ENCODE results near the gene SPAG8.
A peak's percentile ranks its signal among the peaks of the same experiment; 100 is the strongest.

Gene SPAG8

GRCh38 chr9:35811381-35812024 lies 559 bp downstream of the SPAG8 start:
- DNase-seq (ENCODE audit: low read depth in 2 of 2, low spot score in 1 of 2), result no peak

DNA sequence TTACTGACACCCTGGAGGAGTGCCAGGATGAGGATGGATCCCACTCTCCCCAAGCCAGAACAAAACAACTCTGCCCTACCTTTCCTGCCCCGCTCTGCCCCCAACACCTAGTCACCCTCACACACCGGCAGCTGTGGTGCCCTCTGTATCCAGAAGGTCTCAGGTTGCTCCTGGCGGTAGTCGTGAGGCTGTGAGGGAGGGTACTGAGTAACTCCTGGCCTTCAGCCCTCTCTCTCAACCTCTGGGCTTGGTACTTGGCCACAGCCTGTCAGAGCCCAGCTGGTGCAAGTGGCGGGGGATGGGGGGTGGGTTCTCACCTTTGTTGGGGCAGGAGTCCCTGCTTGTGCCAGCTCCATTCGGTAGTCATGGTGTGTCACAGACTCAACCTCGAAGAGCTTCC lies 1.9 kb downstream of the SPAG8 start:
- no peak for DNase-seq (ENCODE audit: low read depth in 2 of 2, low spot score in 1 of 2)

DNA sequence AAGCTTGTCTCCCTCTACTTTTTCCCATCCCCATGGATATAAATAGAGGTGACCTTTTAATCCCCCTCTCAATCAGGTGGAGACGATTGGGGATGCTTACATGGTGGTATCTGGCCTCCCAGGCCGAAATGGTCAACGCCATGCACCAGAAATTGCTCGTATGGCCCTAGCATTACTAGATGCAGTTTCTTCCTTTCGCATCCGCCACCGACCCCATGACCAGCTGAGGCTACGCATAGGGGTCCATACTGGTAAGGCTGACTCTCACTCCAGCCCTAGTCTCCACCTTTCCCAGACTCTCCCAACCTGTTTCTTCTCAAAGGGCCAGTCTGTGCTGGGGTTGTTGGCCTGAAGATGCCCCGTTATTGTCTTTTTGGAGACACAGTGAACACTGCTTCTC lies 3.6 kb downstream of the SPAG8 start:
- DNase-seq (ENCODE audit: low read depth in 2 of 2, low spot score in 1 of 2), result no peak

- no peak for DNase-seq (ENCODE audit: low read depth in 2 of 2, low spot score in 1 of 2)
Measured at GRCh38 chr9:35806101-35806500, 6.0 kb downstream of the SPAG8 start.

DNA sequence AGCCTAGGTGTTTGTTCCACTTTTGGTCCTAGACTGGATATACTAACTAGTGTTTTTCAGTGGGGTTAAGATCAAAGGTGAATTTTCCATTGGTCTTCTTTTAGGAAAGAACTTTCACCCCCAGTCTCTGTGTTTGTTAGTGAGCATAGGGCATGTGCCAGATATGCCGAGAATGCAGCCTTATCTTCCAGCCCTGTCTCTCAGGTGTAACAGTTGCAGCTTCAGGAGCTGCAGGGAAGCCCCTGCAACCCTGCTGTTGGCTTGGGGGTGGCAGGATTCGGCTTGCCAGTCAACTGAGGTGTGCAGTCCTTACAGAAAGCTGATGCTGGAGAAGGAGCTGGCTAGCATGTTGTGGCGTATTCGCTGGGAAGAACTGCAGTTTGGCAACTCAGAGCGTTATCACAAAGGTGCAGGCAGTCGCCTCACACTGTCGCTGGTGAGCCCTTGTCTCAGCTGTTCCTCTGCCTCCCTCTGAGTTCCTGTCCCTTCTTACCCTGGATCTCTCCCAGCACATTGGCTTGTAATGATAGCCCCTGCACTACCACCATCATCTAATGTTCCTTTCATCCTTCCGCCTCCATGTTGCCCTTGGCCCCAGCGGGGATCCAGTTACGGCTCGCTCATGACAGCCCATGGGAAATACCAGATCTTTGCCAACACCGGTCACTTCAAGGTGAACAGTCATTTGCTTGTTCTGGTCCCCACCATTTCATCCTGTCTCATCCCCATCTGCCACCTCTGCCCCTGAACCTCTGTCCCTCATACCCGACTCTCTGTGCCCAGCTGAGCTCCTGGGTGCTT lies 10.5 kb downstream of the SPAG8 start:
- no peak for DNase-seq (ENCODE audit: low read depth in 2 of 2, low spot score in 1 of 2)

GRCh38 chr9:35800530-35800929 lies 11.5 kb downstream of the SPAG8 start:
- DNase-seq (ENCODE audit: low read depth in 2 of 2, low spot score in 1 of 2), result no peak

- DNase-seq (ENCODE audit: low read depth in 2 of 2, low spot score in 1 of 2), result peak in 1 of 2 donors; percentile 14
Measured at GRCh38 chr9:35798658-35799374, 13.2 kb downstream of the SPAG8 start.

- DNase-seq (ENCODE audit: low read depth in 2 of 2, low spot score in 1 of 2), result no peak
Measured at GRCh38 chr9:35797311-35798109, 14.6 kb downstream of the SPAG8 start.

GRCh38 chr9:35795695-35796094 lies 16.4 kb downstream of the SPAG8 start:
- no peak for DNase-seq (ENCODE audit: low read depth in 2 of 2, low spot score in 1 of 2)

- no peak for DNase-seq (ENCODE audit: low read depth in 2 of 2, low spot score in 1 of 2)
Measured at GRCh38 chr9:35793461-35793860, 18.6 kb downstream of the SPAG8 start.

DNA sequence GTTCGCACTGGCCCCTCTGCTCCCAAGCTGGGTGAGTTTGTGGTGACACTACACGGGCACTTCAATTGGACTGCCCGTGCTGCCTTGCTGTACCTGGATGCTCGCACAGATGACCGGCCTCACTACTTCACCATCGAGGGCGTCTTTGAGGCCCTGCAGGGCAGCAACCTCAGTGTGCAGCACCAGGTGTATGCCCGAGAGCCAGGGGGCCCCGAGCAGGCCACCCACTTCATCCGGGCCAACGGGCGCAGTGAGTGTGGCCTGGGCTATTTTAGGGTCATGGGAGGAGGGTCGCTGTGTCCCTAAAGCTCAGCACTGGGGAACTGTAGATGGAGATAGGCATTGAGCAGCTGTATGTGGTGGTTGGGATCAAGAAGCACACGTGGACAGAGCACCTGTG lies 19.2 kb downstream of the SPAG8 start:
- no peak for DNase-seq (ENCODE audit: low read depth in 2 of 2, low spot score in 1 of 2)

DNA sequence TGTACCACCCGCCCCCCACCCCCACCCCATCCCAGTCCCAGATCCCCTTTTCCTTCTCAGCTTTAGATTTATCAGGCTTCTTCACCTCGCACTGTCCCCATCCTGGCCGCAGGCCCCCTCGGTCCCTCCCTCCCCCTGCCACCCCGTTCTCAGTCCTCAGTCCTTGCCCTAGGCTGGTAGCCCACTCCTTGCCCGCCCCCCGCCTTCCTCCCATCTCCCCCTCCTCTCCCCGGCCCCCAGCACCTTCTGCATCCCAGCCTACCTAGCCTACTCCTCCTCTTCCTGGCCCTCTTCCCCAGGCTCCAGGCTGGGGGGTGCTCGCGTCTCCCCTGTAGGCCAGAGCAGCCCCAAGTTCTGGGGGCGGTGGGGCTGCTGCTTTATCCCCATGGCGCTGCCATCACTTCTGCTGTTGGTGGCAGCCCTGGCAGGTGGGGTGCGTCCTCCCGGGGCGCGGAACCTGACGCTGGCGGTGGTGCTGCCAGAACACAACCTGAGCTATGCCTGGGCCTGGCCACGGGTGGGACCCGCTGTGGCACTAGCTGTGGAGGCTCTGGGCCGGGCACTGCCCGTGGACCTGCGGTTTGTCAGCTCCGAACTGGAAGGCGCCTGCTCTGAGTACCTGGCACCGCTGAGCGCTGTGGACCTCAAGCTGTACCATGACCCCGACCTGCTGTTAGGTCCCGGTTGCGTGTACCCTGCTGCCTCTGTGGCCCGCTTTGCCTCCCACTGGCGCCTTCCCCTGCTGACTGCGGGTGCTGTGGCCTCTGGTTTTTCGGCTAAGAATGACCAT lies 19.8 kb downstream of the SPAG8 start:
- no peak for DNase-seq (ENCODE audit: low read depth in 2 of 2, low spot score in 1 of 2)

DNA sequence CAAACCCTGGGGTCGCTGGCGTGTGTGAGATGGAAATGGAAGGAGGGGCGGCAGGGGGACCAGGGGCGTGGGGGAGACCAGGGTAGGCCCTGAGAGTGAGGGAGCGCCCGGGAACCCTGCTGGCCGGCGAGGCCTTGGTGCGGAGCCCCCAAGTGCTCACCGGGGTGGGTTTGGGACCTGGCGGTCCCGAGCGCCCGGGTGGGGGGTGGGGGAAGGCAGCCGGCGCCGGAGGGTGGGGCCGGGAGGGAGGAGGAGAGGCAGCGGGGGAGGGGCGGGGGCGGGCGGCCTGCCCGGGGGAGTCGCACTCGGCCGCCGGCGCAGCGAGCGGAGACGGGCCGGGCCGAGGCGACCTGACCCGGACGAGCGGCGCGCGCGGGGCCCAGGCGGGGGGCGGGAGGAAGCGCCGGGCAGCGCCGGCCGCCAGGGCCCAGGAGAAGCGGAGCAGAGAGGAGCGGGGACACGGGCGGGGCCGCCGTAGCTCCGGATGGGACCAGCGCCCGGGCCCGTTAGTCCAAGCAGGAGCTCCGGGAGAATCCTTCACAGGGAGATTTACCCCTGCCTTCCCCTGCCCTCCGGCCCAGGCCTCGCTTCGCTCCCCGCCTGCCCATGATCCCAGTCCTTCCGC lies 20.7 kb downstream of the SPAG8 start, which contains the start of gene NPR2:
NPR2 (plus strand) TSS at position 295 of the 625 bp plus-strand sequence. CDS start 818 bp downstream, outside the sequence.
- DNase-seq (ENCODE audit: low read depth in 2 of 2, low spot score in 1 of 2), result no peak

DNA sequence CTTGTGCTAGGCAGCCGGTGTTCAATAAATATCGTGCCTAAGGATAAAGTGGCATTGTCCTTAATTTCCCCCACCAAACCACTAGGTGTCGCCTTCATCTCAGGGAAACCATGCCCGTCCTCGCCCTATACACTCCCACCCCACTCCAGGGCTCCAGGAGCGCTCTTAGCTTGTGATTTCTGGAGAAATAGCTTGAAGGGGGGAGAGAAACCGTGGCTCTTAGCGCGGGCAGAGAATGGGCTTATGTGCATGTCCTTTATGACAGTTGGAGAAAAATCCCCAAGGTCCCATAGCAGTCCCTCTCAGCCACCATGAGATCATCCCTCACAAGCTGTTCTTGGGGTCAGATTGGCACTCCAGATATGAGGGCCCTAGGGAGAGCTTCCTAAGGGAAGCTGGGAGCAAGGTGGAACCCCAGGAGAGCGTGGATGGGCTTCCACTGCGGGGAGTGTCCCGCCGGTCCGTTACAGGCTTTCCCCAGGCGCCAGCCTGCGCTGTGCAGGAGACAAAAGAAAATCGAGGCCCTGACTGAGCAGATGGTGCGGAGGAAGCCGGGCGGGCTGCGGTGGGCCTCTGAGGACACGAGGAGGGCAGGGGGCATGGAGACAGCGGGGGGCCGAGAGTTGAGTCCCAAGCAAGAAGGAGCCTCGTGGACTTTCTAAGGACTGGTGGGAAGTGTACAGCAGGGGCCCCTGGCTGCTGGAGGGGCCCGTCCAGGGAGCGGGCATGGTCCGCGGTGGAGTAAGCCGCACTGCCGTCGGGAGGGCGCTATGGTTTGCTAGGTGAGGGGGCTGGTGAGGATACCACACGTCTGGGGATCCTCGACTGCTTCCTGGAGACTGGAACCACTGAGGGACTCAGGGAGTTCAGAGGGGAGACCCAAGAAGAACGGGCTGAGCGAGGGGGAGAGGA lies 21.4 kb downstream of the SPAG8 start:
- peak; percentile 21 to 28 for DNase-seq (ENCODE audit: low read depth in 2 of 2, low spot score in 1 of 2)

- no peak for DNase-seq (ENCODE audit: low read depth in 2 of 2, low spot score in 1 of 2)
Measured at GRCh38 chr9:35790025-35790384, 22.1 kb downstream of the SPAG8 start.

GRCh38 chr9:35789541-35789940 lies 22.5 kb downstream of the SPAG8 start:
- no peak for DNase-seq (ENCODE audit: low read depth in 2 of 2, low spot score in 1 of 2)

DNA sequence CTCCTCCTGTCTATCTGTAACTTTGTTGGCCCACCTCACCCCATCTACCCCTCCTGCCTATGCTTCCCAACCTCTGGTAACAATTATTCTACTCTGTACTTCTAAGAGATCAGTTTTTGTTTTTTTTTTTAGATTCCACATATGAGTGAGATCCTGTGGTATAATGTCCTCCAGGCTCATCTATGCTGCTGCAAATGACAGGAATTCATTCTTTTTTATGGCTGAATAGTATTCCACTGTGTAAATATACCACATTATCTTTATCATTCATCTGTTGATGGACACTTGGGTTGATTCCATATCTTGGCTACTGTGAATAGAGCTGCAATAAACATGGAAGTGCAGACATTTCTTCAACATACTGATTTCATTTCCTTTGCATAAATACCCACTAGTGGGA lies 28.6 kb downstream of the SPAG8 start:
- DNase-seq (ENCODE audit: low read depth in 2 of 2, low spot score in 1 of 2), result no peak

GRCh38 chr9:35781066-35781465 lies 31.0 kb downstream of the SPAG8 start:
- no peak for DNase-seq (ENCODE audit: low read depth in 2 of 2, low spot score in 1 of 2)

- DNase-seq (ENCODE audit: low read depth in 2 of 2, low spot score in 1 of 2), result no peak
Measured at GRCh38 chr9:35778496-35778895, 33.6 kb downstream of the SPAG8 start.

Data from stimulated activated CD8-positive, alpha-beta memory T cell treated with anti-CD3 and anti-CD28 coated beads, Interleukin-4, amount 100 ng/mL, for 4 hours (primary cell).